Measurements from ENCODE around the gene B3GNT3. TPM values are rescaled to one million over a fixed set of nuclear protein-coding genes. Genes with fewer than 3 reads are reported as not detected.

B3GNT3 gene
- polyA plus RNA-seq, 3 donors, result not detected

DNA sequence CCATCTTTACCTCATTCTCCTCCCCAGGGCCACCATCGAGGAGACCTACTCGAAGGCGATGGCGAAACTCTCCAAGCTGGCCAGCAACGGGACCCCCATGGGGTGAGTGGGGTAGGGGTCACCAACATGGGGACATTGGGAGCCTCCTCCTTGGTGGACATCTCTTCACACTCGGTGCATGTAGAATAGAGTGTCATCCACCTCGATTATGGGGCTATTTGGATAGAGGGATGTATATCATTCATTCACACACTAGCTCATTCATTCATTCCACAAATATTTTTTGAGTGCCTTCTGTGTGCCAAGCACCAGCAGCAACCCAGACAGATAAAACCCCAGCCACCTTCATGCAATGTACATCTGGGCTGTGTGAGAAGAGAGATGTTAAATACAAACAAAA is 30.6 kb upstream of the B3GNT3 start:
- peaks cover 23 to 67% of the 10 kb centered on the region in 2 donors for H3K36me3 ChIP-seq (replicated peaks in 1 of 2; ENCODE audit: control insufficient read depth in 1 of 2, insufficient read depth in 2 of 2, low read length in 2 of 2)
- intact Hi-C loops (cut with micrococcal nuclease), result loop anchor here in 1 of 2 donors (2.0 kb wide), 1 partner anchor 14 kb away; the partner anchor contains the start of gene FCHO1

DNA sequence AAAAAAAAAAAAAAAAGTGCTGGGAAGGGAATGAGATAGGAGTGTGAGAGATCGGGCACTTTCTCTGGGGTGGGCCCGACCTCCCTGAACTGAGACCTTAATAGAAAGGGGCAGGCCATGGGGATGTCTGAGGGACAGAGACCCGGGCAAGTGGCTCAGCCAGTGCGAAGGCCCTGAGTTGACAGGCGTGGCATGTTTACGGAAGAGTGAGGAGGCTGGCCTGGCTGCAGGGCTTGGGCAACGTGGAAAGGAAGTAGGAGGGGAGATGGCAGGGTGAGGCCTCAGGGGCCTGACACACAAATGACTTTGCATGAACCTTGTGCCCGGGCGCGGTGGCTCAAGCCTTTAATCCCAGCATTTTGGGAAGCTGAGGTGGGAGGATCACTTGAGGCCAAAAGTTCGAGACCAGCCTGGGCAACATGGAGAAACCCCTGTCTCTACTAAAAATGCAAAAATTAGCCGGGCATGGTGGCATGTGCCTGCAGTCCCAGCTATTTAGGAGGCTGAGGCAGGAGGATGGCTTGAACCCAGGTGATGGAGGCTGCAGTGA is 29.8 kb upstream of the B3GNT3 start:
- Mint-ChIP-seq H3K36me3 (peaks cover 59 to 87% of the 10 kb centered on the region in 2 donors), H3K27ac (peak overlapping the region; percentile 90 to 97 (median 97)), H3K4me3 (peak overlapping the region; percentile 27 to 35), H3K9me3 (peaks cover 0 to 3% (median 0%) of the 10 kb centered on the region in 7 donors), H3K27me3 (ENCODE audit: low read depth in 3 of 3) (no peaks in the 10 kb centered on the region), H3K4me1 (peaks cover 28% of the 10 kb centered on the region)
- Histone ChIP-seq H3K27me3 (ENCODE audit: control insufficient read depth in 2 of 2, insufficient read depth in 2 of 2, low read length in 2 of 2) (no peaks in the 10 kb centered on the region), H3K4me1 (ENCODE audit: control insufficient read depth in 1 of 2, insufficient read depth in 2 of 2, low read length in 2 of 2) (peaks cover 23 to 35% of the 10 kb centered on the region in 2 donors), H3K27ac (ENCODE audit: low read depth in 1 of 2, low read length in 2 of 2) (peak overlapping the region; percentile 74 to 89), H3K4me2 (replicated peaks; ENCODE audit: extremely low read depth, low read length, poor library complexity, severe bottlenecking) (peak overlapping the region; percentile 38), H3K79me2 (ENCODE audit: insufficient read depth, low read length) (peaks cover 5% of the 10 kb centered on the region), H3K9ac (ENCODE audit: insufficient read depth, low read length, poor library complexity, severe bottlenecking) (peak overlapping the region; percentile 42), H4K20me1 (ENCODE audit: insufficient read depth, low read length) (no peaks in the 10 kb centered on the region), H3K4me3 (replicated peaks in 1 of 3; ENCODE audit: low read depth in 2 of 3, low read length in 3 of 3) (no peak overlapping the region), H2AFZ (ENCODE audit: insufficient read depth, low read depth, low read length, poor library complexity, severe bottlenecking) (no peak overlapping the region), H3K9me3 (replicated peaks in 1 of 2; ENCODE audit: control insufficient read depth in 1 of 2, insufficient read depth in 1 of 2, low read length in 2 of 2) (no peaks in the 10 kb centered on the region), H3K36me3 (replicated peaks in 1 of 2; ENCODE audit: control insufficient read depth in 1 of 2, insufficient read depth in 2 of 2, low read length in 2 of 2) (peaks cover 28 to 67% of the 10 kb centered on the region in 2 donors)
- intact Hi-C loops (cut with micrococcal nuclease), result loop anchor here in 1 of 2 donors (2.0 kb wide), 1 partner anchor 14 kb away; the partner anchor contains the start of gene FCHO1
- TF ChIP-seq, protein P1, sequence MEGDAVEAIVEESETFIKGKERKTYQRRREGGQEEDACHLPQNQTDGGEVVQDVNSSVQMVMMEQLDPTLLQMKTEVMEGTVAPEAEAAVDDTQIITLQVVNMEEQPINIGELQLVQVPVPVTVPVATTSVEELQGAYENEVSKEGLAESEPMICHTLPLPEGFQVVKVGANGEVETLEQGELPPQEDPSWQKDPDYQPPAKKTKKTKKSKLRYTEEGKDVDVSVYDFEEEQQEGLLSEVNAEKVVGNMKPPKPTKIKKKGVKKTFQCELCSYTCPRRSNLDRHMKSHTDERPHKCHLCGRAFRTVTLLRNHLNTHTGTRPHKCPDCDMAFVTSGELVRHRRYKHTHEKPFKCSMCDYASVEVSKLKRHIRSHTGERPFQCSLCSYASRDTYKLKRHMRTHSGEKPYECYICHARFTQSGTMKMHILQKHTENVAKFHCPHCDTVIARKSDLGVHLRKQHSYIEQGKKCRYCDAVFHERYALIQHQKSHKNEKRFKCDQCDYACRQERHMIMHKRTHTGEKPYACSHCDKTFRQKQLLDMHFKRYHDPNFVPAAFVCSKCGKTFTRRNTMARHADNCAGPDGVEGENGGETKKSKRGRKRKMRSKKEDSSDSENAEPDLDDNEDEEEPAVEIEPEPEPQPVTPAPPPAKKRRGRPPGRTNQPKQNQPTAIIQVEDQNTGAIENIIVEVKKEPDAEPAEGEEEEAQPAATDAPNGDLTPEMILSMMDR (IDR thresholded peaks at IDR 0.05), result no peak
- peak; percentile 91 to 92 (median 92) for DNase-seq
- WGBS (ENCODE audit: insufficient coverage), result 3% methylated on average over 10 of the region's 12 CpGs

More for the DNA sequence above, 30.6 kb upstream of the B3GNT3 start:
- Histone ChIP-seq H3K79me2 (ENCODE audit: insufficient read depth, low read length) (peaks cover 5% of the 10 kb centered on the region), H3K9ac (ENCODE audit: insufficient read depth, low read length, poor library complexity, severe bottlenecking) (no peak overlapping the region), H3K27me3 (ENCODE audit: control insufficient read depth in 2 of 2, insufficient read depth in 2 of 2, low read length in 2 of 2) (no peaks in the 10 kb centered on the region), H3K4me2 (replicated peaks; ENCODE audit: extremely low read depth, low read length, poor library complexity, severe bottlenecking) (no peak overlapping the region), H2AFZ (ENCODE audit: insufficient read depth, low read depth, low read length, poor library complexity, severe bottlenecking) (no peak overlapping the region), H3K27ac (ENCODE audit: low read depth in 1 of 2, low read length in 2 of 2) (peak overlapping the region; percentile 74 to 89), H4K20me1 (ENCODE audit: insufficient read depth, low read length) (no peaks in the 10 kb centered on the region), H3K9me3 (replicated peaks in 1 of 2; ENCODE audit: control insufficient read depth in 1 of 2, insufficient read depth in 1 of 2, low read length in 2 of 2) (no peaks in the 10 kb centered on the region), H3K4me1 (ENCODE audit: control insufficient read depth in 1 of 2, insufficient read depth in 2 of 2, low read length in 2 of 2) (peaks cover 23 to 35% of the 10 kb centered on the region in 2 donors), H3K4me3 (replicated peaks in 1 of 3; ENCODE audit: low read depth in 2 of 3, low read length in 3 of 3) (no peak overlapping the region)
- H3K4me1 Mint-ChIP-seq, result peaks cover 29% of the 10 kb centered on the region
- no peak for DNase-seq
- TF ChIP-seq, protein P1 (IDR thresholded peaks at IDR 0.05), result no peak
- H3K27me3 Mint-ChIP-seq (ENCODE audit: low read depth in 3 of 3), result no peaks in the 10 kb centered on the region
- no peak overlapping the region for H3K4me3 Mint-ChIP-seq
- H3K36me3 Mint-ChIP-seq, result peaks cover 59 to 86% of the 10 kb centered on the region in 2 donors
- peaks cover 0 to 3% (median 0%) of the 10 kb centered on the region in 7 donors for H3K9me3 Mint-ChIP-seq
- no CpG with 5 or more reads among the region's 7 CpGs for WGBS (ENCODE audit: insufficient coverage)
- H3K27ac Mint-ChIP-seq, result peak overlapping the region; percentile 90 to 97 (median 97)
